ENCODE results near the gene RPGRIP1.
"Not testable (repeated sequence)": the region's sequence is repeated elsewhere in the genome, so short reads cannot be mapped to it uniquely, and the experiment has no call there.

The RPGRIP1 gene

DNA sequence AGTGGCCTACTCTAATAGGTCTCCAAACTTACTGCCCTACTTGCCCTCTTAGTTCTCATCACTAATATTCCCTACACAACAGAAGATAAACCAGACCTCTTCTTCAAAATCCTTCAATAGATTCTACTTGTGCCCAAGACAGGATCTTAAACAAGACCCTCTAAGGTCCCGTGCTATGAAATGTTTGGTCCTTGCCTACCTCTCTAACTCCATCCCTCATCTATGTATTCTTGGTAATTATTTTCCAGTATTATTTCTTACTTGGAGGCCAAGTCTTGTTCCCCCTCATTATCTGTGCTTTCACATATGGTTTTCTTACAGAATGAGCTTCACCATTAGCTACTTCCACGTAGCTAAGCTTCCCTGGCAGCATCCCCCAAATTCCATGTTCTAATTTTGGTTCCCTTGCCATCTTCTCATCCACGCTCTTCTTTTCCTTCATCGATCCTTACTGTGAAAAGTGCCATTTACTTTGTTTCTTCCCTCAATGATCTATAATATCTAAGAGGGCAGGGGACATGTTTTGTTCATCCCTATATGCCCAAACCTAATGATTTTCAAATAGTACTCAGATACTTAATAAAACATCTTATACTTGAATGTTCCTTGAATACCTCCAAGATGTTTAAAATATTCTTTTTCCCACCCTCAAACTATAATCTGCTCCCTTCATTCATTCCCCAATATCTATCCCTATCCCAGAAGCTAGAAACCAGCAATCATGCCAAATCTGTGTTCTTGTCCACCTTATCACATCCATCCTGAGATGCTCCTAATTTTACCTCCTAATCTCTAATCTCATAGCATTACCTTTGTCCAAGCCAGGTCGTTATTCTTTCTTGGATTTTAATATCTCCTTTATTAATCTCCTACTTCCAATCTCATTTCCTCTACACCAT, 20.7 kb upstream of the RPGRIP1 start:
- no peak for DNase-seq

GRCh38 chr14:21261824-21262223, 18.1 kb upstream of the RPGRIP1 start:
- no peak for DNase-seq

GRCh38 chr14:21262410-21262809, 17.5 kb upstream of the RPGRIP1 start:
- DNase-seq, result no peak

DNA sequence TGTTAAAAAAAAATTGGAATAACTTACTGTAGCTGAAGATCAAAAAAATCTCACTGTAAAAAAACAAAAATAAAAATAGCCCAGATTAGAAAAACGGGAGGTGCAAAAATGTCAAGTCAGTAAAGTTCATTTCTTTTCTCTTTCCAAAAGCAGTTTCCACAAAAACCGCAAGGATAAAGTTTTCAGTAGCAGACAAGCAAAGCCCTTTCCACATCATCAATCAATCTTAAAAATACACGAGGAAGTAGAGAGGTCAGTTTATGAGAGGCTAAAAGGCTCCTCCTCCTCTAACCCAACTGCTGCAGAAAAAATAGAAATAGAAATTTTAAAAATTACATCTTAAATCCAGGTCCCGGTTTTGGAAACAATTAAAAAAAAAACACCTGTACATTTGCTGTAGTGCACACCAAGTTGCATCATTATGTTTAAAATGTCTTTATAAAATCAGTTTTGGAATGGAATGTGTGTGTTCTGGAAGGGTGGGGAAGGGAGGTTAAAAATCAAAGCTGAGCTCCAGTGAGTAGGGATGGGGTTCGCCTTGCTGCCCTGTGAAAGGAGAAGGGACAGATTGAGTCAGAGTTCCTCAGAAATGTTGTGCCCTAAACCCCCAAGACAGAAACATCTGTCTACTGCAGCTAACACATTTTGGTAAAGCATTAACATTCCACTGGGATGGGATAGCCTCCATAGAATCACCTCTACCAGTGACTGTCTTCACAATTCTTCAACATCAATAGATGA, 16.4 kb upstream of the RPGRIP1 start:
- DNase-seq, result no peak

- DNase-seq, result no peak
These were observed 15.7 kb upstream of the RPGRIP1 start for GRCh38 chr14:21264025-21264801.

DNA sequence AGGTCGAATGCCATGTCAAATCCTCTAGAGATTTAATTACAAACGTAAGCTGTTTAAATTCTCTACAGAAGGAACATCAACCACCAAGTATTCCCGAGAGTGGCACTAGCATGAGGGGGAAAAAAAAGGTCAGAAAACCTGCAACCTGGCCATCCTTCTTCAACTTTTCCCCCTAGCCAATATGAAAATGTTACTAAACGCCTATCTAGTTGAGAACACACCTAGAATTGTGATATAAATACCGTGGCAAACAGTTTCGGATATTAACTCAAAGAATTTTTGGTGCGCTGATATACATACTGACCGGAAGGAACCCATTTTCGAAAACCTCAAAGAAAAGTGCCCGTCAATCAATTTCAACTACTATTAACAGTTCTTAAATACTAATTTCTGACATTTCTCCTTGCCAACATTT, 12.4 kb upstream of the RPGRIP1 start:
- no peak for DNase-seq

DNA sequence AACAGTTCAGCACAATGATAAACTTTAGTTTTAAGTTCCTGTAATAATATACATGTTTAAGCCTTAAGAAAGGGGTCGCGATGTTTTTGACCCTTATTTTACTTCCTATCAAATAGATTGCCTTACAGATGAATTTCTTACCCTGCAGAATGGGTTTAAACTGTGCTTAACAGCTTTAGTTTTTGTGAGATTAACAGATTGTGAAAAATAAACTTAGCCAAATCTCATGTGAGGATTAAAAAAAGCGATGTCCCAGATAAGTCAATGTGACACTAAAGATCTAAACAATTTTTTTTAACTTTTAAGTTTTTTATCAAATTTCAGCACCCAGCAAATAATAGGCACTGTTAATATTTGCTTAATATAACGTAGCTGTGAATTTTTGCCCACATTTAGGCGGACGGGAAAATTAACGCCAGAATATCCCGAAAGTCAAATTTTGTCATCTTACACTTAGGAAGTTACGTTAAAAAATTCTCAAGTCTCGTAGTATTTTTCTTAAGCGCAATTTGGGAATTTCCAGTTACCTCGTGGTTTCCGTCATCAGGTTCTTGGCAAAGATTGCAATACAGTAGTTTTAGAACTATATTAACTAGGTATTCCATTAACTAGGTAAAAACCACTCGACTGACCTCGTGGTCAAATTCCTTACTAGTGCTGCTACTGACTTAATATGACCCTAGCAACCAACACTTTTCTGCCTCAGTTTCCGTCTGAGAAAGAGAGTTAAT, 11.8 kb upstream of the RPGRIP1 start:
- DNase-seq, result no peak

- DNase-seq, result no peak
These were observed 11.1 kb upstream of the RPGRIP1 start for GRCh38 chr14:21268617-21269251.

DNA sequence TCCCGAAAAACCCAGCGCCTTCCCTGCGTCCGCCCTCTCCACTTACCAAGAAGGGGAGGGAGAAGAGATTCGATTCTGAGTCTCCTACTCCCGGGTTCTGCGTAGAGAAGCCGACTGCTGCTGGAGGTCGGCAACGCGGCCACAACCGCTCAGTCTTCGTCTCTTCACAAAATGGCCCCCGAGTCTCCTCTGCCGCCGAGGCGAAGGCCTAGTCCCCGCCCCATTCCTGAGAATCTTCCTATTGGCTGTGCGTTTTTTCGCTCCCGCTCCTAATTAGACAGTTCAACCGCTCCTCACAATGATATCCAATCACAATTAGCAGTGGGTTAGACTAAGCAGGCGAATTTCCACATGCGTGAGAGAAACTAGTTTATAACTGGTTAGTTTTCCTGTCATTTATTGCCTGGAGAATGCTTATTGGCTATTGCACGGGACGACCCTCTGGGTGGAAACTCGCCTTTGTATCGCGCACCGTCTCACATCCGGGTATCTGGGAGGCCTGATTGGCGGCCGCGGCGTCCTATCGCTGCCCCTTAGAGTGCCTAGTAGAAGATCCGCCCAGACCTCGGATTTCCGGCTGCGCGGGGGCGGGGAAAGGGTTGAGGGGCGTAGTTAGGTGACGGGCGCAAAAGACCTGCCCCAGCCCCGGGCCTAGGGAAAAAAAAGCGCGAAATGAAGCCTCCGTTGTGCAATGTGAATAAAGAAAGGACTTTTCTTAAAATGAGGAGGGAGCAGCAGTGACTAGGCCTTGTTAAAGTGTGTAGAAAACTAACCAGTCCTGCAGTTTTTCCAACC, 10.4 kb upstream of the RPGRIP1 start, which contains the start of gene HNRNPC:
Gene HNRNPC, minus strand, starts transcription at position 191 of the 795 bp plus-strand sequence. CDS start 35,249 bp downstream, outside the sequence.
- peak; percentile 100 for DNase-seq

DNA sequence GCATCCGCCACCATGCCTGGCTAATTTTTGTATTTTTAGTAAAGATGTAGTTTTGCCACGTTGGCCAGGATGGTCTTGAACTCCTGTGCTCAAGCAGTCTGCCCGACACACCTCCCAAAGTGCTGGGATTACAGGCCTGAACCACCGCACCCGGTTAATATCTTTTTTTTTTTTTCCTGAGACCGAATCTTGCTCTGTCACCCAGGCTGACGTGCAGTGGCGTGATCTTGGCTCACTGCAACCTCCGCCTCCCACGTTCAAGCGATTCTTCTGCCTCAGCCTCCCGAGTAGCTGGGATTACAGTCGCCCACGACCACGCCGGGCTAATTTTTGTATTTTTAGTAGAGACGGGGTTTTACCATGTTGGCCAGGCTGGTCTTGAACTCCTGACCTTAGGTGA, 7.2 kb upstream of the RPGRIP1 start:
- not testable (repeated sequence) for DNase-seq

DNA sequence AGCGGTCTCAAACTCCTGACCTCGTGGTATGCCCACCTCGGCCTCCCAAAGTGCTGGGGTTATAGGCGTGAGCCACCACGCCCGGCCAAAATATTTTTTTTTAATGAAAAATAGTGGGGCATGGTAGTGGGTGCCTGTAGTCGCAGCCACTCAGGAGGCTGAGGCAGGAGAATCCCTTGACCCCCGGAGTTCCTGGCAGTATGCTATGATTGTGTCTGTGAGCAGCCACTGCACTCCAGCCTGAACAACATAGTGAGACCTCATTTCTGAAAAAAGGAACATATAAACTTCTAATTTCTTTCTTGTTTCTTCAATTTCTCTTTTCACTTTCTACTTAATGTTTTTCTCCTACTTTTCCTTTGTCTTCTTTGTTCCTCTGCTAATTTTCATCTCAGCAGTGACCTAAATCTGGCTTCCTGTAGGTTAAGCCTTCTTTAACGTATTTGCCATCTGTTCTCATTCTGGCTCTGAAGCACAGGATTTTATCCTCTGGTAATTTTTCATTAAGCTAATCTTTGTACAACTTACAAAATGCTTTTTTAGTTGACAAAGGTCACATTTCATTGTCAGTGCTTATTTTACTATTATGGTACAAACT, 4.5 kb upstream of the RPGRIP1 start:
- no peak for DNase-seq

- no peak for DNase-seq
These were observed 1.3 kb upstream of the RPGRIP1 start for GRCh38 chr14:21278632-21279031.

DNA sequence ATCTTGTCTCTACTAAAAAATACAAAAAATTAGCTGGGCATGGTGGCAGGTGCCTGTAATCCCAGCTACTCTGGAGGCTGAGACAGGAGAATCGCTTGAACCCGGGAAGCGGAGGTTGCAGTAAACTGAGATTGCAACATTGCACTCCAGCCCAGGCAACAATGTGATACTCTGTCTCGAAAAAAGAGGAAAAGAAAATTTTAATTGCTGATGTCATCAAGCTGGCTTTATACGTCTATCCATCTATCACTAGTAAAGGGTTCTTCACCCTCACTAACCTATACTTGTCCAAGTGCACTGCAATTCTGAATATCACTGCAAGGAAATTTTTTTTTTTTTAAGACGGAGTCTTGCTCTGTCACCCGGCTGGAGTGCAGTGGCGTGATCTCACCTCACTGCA, 2.0 kb downstream of the RPGRIP1 start:
- not testable (repeated sequence) for DNase-seq

DNA sequence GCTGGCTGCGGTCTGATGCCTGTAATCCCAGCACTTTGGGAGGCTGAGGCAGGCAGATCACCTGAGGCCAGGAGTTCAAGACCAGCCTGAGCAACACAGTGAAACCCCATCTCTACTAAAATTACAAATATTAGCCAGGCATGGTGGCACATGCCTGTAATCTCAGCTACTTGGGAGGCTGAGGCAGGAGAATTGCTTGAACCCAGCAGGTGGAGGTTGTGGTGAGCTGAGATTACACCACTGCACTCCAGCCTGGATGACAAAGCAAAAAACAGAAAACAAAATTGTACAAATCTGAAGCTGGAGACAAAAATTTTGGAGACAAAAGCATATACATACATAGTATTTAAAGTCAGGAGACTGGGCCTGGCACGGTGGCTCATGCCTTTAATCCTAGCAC, 6.6 kb downstream of the RPGRIP1 start:
- DNase-seq, result not testable (repeated sequence)

GRCh38 chr14:21287168-21287567, 7.3 kb downstream of the RPGRIP1 start:
- no peak for DNase-seq

- not testable (repeated sequence) for DNase-seq
These were observed 14.1 kb downstream of the RPGRIP1 start for GRCh38 chr14:21294026-21294425.

- DNase-seq, result no peak
These were observed 18.5 kb downstream of the RPGRIP1 start for GRCh38 chr14:21298358-21298757.

GRCh38 chr14:21299562-21300130, 19.8 kb downstream of the RPGRIP1 start:
- DNase-seq, result no peak

DNA sequence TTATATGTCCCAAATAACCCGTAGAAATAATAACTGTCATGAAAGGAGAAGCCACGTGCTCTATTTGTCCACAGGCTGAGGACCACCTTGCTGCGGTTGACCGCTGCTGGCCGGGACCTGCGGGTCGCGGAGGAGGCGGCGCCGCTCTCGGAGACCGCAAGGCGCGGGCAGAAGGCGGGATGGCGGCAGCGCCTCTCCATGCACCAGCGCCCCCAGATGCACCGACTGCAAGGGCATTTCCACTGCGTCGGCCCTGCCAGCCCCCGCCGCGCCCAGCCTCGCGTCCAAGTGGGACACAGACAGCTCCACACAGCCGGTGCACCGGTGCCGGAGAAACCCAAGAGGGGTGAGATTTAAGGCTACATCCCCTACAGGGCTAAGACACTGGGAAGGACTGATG, 21.0 kb downstream of the RPGRIP1 start:
- peak; percentile 21 for DNase-seq

Measured in T-helper 9 cell (primary cell).